Tibial nerve (tissue), 4 donors: ENCODE results near the gene ATP2B3. TPM values are rescaled to one million over a fixed set of nuclear protein-coding genes. Genes with fewer than 3 reads are reported as not detected.

Experiments
- DNase-seq, 2 donors: peaks; one replicate each; pipeline ENCODE4 v3.0.0-alpha.2; 2019; ENCODE audit warnings: low spot score in 2 of 2
- H3K27ac ChIP-seq, 4 donors: fragments of 200-600 bp; sonication (generic) in 3 of 4; one replicate each; pipeline ENCODE4 v1.5.1; 2017 to 2019; ENCODE audit warnings: mild to moderate bottlenecking in 1 of 4
- H3K27me3 ChIP-seq, 2 donors: fragments of 200-600 bp; sonication (generic) in 1 of 2; one replicate each; pipeline versions ENCODE4 v1.5.1 to v1.6.0; 2017 to 2019
- H3K36me3 ChIP-seq, 3 donors: fragments of 200-600 bp; sonication (generic); one replicate each; pipeline ENCODE4 v1.5.1; 2018 to 2019
- H3K4me1 ChIP-seq, 4 donors: fragments of 200-600 bp; sonication (generic) in 3 of 4; one replicate each; pipeline ENCODE4 v1.5.1; 2017 to 2019
- H3K4me3 ChIP-seq, 4 donors: fragments of 200-600 bp; sonication (generic) in 3 of 4; one replicate each; pipeline ENCODE4 v1.5.1; 2017 to 2019; ENCODE audit warnings: mild to moderate bottlenecking in 1 of 4, moderate library complexity in 1 of 4
- H3K9me3 ChIP-seq, 4 donors: fragments of 200-600 bp; sonication (generic) in 3 of 4; one replicate each; pipeline ENCODE4 v1.5.1; 2017 to 2019
- CTCF ChIP-seq, 5 experiments: fragments of 200-600 bp in 3 of 5; fragments of 450-650 bp in 2 of 5; sonication (generic) in 3 of 5; IDR thresholded peaks; one replicate each; pipeline ENCODE4 v1.5.1; 2016 to 2019; ENCODE audit warnings: antibody characterized with exemption in 5 of 5, mild to moderate bottlenecking in 3 of 5, moderate library complexity in 2 of 5
- EP300 ChIP-seq, 2 donors: sonication (generic); formaldehyde crosslinking; IDR thresholded peaks; one replicate each; pipeline ENCODE4 v1.6.1; 2017; ENCODE audit warnings: antibody characterized with exemption in 2 of 2, mild to moderate bottlenecking in 1 of 2
- POLR2A ChIP-seq, 2 donors: fragments of 450-650 bp; IDR thresholded peaks; one replicate each; pipeline ENCODE4 v1.6.1; 2017; ENCODE audit warnings: antibody characterized with exemption in 2 of 2, mild to moderate bottlenecking in 2 of 2, moderate library complexity in 2 of 2
- WGBS, 2 donors: methylation state at CpG; one replicate each; pipeline ENCODE4 v1.1.5; 2018; 5-methylcytosine and 5-hydroxymethylcytosine counted together
- total RNA-seq, 4 donors: library from RNA; depleted of rRNA; stranded (reverse); fragments of >200 nt; gene quantifications; one replicate each; pipeline ENCODE4 v1.1.0, GENCODE V29; 2016

Gene ATP2B3
- total RNA-seq, 4 donors from 2014 or later = not detected

- Histone ChIP-seq H3K36me3 (no peaks in the 10 kb centered on the region), H3K27me3 (peaks cover 0 to 16% of the 10 kb centered on the region in 2 donors), H3K4me3 (no peak overlapping the region), H3K27ac (no peak overlapping the region), H3K4me1 (no peaks in the 10 kb centered on the region), H3K9me3 (no peaks in the 10 kb centered on the region)
- DNase-seq = no peak
- 83 to 87% methylated on average over 5 to 11 of the region's 11 CpGs for WGBS, 2 donors
- TF ChIP-seq POLR2A (IDR thresholded peaks at IDR 0.05) (no peak), CTCF (IDR thresholded peaks at IDR 0.05) (no peak), EP300 (IDR thresholded peaks at IDR 0.05) (no peak)
Measured at GRCh38 chrX:153546386-153546785, 28.9 kb downstream of the ATP2B3 start.

- TF ChIP-seq EP300 (IDR thresholded peaks at IDR 0.05) (no peak), POLR2A (IDR thresholded peaks at IDR 0.05) (no peak), CTCF (IDR thresholded peaks at IDR 0.05) (no peak)
- Histone ChIP-seq H3K4me1 (no peaks in the 10 kb centered on the region), H3K4me3 (no peak overlapping the region), H3K27ac (no peak overlapping the region), H3K9me3 (no peaks in the 10 kb centered on the region), H3K36me3 (no peaks in the 10 kb centered on the region), H3K27me3 (peaks cover 0 to 16% of the 10 kb centered on the region in 2 donors)
- no peak for DNase-seq
- 47 to 71% methylated on average over 5 to 7 of the region's 7 CpGs for WGBS, 2 donors
Measured at GRCh38 chrX:153547195-153547594, 29.8 kb downstream of the ATP2B3 start.

- Histone ChIP-seq H3K27me3 (peaks cover 0 to 16% of the 10 kb centered on the region in 2 donors), H3K9me3 (no peaks in the 10 kb centered on the region)
Measured at GRCh38 chrX:153549231-153549630, 31.8 kb downstream of the ATP2B3 start.

GRCh38 chrX:153549807-153550206, 32.4 kb downstream of the ATP2B3 start:
- Histone ChIP-seq H3K4me3 (no peak overlapping the region), H3K4me1 (no peaks in the 10 kb centered on the region), H3K36me3 (no peaks in the 10 kb centered on the region), H3K9me3 (no peaks in the 10 kb centered on the region), H3K27ac (no peak overlapping the region), H3K27me3 (peaks cover 0 to 16% of the 10 kb centered on the region in 2 donors)
- TF ChIP-seq CTCF (IDR thresholded peaks at IDR 0.05) (no peak), EP300 (IDR thresholded peaks at IDR 0.05) (no peak), POLR2A (IDR thresholded peaks at IDR 0.05) (no peak)
- DNase-seq = no peak
- WGBS, 2 donors = 67 to 82% methylated on average over 3 to 16 of the region's 16 CpGs

More at GRCh38 chrX:153549231-153549630, 31.8 kb downstream of the ATP2B3 start:
- no peak for TF ChIP-seq POLR2A (IDR thresholded peaks at IDR 0.05)
- TF ChIP-seq EP300 (IDR thresholded peaks at IDR 0.05) = no peak
- no peak for TF ChIP-seq CTCF (IDR thresholded peaks at IDR 0.05)
- Histone ChIP-seq H3K4me1 (no peaks in the 10 kb centered on the region), H3K27ac (no peak overlapping the region), H3K4me3 (no peak overlapping the region), H3K36me3 (no peaks in the 10 kb centered on the region)
- WGBS, 2 donors = 88 to 100% methylated on average over 2 to 17 of the region's 17 CpGs
- DNase-seq = no peak

GRCh38 chrX:153551135-153551534, 33.7 kb downstream of the ATP2B3 start:
- Histone ChIP-seq H3K27me3 (peaks cover 0 to 7% of the 10 kb centered on the region in 2 donors), H3K4me3 (no peak overlapping the region), H3K36me3 (no peaks in the 10 kb centered on the region), H3K9me3 (no peaks in the 10 kb centered on the region), H3K4me1 (peaks cover 0 to 4% (median 0%) of the 10 kb centered on the region in 4 donors), H3K27ac (no peak overlapping the region)
- DNase-seq = no peak
- 79 to 84% methylated on average over 5 of the region's 5 CpGs for WGBS, 2 donors
- no peak for TF ChIP-seq CTCF (IDR thresholded peaks at IDR 0.05)
